T1000 (cell line): ENCODE data around the gene NAGPA.
"Not testable (repeated sequence)": the region's sequence is repeated elsewhere in the genome, so short reads cannot be mapped to it uniquely, and the experiment has no call there.

ENCODE experiments used
- DNase-seq: peaks from one replicate; lab custom pipeline; 2025; ENCODE audit warnings: mixed read lengths; lab: John Stamatoyannopoulos, UW

NAGPA gene, protein sequence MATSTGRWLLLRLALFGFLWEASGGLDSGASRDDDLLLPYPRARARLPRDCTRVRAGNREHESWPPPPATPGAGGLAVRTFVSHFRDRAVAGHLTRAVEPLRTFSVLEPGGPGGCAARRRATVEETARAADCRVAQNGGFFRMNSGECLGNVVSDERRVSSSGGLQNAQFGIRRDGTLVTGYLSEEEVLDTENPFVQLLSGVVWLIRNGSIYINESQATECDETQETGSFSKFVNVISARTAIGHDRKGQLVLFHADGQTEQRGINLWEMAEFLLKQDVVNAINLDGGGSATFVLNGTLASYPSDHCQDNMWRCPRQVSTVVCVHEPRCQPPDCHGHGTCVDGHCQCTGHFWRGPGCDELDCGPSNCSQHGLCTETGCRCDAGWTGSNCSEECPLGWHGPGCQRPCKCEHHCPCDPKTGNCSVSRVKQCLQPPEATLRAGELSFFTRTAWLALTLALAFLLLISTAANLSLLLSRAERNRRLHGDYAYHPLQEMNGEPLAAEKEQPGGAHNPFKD

DNA sequence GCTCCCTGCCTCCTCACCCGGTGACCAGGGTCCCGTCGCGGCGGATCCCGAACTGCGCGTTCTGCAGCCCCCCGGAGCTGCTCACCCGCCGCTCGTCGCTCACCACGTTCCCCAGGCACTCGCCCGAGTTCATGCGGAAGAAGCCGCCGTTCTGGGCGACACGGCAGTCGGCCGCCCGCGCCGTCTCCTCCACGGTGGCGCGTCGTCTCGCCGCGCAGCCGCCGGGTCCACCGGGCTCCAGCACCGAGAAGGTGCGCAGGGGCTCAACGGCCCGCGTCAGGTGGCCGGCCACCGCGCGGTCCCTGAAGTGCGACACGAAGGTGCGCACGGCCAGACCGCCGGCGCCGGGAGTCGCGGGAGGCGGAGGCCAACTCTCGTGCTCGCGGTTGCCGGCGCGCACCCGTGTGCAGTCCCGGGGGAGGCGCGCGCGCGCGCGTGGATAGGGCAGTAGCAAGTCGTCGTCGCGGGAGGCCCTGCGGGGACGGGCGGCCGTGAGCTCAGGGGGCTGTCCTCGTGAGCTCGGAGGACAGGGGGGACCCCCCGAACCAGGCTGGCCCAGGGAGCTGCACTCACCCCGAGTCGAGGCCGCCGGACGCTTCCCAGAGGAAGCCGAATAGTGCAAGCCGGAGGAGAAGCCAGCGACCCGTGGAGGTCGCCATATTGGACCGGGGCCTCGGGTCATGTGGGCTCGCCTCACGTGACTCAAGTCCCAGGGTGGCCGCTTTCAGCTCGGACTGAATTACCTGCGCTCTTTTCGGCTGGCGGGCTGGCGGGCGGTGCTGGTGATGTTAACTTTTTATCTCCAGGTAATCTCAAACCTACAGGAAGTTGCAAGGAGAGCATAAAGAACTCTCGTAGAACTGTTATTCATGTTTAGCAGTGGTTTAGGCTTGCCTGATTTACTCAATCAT, at the start of gene NAGPA:
TSS of gene NAGPA (minus strand) at position 680 of the 911 bp plus-strand sequence. CDS start at position 659, 21 bp downstream.
- peak; percentile 70 for DNase-seq

DNA sequence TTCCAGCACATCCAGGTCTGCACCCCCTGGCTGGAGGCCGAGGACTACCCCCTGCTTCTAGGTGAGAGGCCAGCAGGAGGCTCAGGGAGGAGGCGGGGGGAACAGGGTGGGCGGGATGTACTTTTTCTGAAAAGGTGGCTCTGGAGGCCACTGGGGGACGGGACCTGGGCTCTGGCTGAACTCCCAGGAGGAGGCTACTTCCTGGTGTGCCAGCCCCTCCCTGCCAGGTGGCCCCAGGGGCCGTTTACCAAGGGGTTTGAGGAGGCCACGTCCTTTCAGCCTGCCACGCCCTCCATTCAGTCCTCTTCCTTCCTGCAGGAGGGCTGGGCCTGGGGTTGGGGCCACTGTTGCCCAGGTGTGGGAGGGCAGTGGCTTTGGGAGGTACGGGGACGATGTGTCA, 47.3 kb upstream of the NAGPA start:
- not testable (repeated sequence) for DNase-seq

DNA sequence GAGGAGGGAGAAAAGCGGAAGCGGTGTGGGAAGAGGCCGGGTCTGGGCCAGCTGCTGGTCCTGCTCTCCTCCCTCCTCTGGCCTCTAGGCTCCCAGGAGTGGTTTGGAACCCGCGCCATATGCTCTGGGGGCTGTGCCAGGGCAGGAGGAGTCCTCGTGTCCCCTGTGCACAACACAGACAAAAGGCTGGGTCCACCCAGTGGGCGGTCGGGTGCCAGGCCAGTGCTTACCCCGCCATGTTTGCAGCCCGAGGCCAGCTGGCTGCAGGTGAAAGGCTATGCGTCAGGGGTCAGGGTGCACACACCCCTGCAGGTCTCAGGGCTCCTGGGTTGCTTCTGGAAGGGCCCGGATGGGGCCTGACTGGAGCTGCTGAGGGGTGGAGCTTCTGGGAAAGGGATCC, 46.7 kb upstream of the NAGPA start:
- DNase-seq: not testable (repeated sequence)

DNA sequence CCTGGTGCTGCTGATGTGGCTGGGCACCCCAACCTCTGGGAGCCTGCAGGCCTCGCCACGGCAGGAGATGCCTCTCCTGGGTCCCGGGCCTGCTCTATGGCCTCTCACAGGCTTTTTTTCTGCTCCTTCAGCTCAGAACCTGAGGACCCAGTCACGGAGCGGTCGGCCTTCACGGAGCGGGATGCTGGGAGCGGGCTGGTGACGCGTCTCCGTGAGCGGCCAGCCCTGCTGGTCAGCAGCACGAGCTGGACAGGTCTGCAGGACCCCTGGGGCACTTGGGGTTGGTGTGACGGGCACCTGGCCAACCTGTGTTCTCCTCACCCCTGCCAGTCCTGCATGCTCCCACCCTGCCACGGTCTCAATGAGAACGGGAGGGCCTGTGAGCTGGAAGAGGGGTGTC, 44.9 kb upstream of the NAGPA start:
- DNase-seq: no peak

DNA sequence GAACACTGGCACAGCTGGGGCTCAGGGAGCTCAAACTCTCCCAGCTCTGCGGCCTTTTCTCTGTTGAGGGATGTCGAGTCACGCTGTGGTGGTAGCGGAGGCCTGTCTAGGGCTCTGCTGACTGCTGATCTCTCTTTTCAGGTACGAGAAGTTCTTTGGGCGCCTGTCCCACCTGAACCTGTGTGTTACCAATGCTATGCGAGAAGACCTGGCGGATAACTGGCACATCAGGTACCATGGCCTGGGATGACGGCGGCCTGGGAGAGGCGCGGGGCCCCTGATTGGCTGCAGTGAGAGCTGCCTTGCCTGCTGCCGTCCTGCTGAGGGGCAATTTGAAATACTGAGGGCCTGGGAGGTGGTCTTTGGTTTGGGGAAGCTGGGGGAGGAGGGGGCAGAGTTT, 43.6 kb upstream of the NAGPA start:
- DNase-seq: no peak

DNA sequence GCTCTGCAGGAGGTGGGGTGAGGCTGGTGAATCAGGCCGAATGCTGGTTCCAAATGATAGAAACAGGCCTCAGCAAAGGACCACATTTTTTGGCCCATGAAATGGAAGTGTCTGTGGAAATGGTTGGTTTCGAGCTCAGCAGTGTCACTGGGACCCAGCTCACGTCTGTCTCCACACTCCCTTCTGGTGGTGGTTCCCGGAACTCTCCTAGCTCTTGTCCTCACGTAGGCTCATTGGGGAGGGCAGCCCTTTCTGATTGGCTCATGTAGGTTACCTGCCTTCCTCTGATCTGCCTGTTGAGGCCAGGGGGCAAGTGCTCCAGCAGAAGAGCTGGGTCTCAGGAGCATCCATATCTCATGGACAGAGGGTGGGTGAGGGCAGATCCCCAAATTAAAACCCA, 41.9 kb upstream of the NAGPA start:
- no peak for DNase-seq

DNA sequence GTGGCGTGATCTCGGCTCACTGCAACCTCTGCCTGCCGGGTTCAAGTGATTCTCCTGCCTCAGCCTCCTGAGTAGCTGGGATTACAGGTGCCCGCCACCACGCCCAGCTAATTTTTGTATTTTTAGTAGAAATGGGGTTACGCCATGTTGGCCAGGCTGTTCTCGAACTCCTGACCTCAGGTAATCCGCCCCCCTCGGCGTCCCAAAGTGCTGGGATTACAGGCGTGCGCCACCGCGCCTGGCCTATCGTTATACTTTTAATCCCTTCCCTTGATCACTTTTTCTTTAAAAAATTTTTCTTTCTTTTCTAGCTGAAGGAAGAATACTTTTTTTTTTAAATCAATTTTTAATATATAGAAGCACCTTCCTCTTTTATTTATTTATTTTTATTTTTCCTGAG, 40.0 kb upstream of the NAGPA start:
- not testable (repeated sequence) for DNase-seq

DNA sequence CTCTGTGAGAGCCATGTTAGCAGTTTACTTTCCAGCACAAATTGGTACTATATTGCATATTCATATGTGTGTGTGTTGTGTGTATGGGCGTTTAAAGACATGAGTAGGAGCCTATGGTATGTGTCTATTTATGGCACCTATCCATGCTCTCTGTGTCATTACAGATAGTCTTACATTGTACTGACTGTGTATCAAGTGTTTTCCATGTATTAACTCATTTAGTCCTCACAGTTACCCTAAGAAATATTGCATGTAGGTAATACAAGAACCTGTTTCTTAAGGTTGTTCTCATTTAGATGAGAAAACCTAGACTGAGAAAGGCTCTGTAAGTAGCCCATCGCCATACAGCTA, 39.5 kb upstream of the NAGPA start:
- DNase-seq: no peak

DNA sequence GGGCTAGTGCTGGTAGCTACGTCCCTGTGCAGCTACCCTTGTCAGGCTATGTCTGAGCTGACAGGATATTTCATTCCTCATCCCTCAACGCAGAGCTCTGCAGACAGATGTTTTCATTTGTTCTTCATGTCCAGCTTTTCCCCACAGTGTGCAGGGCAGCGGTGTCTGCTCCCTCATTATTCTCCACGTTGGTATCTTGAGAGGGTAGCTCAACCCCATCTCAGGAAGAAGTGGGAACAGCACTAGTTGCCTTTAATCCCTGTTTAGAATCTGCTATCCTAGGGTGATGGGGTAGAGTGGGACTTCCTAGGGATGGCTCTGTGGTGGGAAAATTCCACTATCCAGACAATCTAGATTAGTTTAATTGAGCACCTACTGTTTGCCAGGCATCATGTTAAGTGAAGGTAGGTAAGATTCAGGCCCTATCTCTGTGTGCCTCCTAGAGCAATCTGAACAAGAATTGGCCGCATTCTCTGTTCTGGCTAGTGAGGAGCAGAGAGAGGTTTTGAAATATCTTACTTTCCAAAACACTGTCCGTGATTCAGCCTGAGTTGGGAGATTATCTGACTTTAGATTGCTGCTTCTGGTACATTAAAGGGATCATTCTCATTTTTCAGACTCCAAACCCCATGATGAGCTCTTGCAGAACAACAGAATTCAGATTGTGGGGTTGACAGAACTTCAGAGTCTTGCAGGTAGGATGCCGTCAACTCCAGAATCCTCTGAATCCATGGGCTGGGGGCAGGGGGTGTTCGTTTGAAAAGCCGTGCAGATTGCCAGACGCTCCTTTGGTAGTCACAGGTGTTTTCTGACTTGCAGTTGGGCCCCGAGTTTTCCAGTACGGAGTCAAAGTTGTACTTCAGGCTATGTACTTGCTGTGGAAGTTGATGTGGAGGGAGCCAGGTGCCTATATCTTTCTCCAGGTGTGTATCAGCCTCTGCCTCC, 38.9 kb upstream of the NAGPA start:
- DNase-seq: no peak

DNA sequence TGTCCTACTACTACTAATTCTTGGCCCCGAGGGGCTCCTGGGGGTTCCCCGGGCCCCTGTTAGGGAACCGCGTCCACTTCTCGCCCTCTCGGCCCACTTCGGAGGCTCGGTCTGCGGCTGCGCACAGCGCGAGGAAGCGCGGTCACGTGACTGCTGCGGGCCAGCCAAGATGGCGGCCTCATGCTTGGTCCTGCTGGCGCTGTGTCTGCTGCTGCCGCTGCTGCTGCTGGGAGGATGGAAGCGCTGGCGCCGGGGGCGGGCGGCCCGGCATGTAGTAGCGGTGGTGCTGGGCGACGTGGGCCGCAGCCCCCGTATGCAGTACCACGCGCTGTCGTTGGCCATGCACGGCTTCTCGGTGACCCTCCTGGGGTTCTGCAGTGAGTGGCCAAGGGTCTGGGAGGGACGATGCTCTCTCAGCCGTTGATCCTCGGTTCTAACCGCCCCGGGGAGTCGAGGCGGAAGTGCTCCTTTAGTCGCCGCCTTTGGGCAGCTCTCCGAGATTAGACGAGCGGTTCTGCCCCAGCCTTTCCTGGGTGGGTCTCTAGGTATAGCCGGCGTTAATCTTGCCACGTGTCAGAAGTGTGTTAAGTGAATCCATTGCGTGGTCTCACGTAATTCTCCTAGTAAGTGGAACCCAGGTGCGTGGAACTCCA, 38.1 kb upstream of the NAGPA start, which contains the start of gene ALG1:
TSS of gene ALG1 (plus strand) at position 163 of the 653 bp plus-strand sequence. CDS start at position 170, 7 bp downstream.
- DNase-seq: peak; percentile 82

DNA sequence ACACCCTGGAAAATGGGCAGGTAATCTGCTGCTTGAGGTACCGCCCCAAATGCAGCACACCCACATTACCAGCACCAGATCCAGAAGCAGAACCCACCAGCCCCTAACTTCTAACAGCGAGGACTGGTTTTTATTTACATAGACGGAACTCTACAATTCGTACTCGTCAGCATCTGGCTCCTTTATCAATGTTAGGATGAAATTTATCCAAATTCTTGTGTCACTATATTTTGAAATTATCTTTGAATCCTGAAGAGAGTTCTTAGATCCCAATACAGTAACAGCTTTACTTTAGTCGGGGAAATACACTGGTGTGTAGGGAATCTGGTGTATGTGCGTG, 37.6 kb upstream of the NAGPA start:
- no peak for DNase-seq

DNA sequence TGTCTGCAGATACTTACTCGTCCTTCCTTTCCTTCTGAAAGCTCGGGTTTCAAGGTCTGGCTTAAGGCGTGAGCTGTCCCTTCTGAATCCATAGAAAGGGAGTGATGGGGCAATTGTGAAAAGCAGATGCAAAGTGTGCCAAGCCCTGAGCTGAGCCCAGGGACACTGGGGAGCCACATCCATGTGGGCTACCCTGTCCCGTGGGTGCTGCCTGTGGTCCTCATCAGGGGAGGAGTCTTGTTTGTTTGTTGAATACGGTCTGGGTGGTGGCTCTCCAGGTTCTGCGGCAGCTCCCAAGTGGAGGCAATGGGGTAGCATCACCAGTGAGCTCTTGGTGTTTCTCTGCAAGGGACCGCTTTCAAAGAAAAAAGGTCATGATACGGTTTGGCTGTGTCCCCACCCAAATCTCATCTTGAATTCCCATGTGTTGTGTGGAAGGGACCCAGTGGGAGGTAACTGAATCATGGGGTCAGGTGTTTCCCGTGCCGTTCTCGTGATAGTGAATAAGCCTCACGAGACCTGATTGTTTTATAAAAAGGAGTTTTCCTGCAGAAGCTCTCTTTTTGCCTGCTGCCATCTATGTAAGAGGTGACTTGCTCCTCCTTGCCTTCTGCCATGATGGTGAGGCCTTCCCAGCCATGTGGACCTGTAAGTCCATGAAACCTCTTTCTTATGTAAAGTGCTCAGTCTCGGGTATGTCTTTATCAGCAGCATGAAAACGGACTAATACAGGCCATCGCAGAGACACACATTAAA, 36.9 kb upstream of the NAGPA start:
- no peak for DNase-seq

DNA sequence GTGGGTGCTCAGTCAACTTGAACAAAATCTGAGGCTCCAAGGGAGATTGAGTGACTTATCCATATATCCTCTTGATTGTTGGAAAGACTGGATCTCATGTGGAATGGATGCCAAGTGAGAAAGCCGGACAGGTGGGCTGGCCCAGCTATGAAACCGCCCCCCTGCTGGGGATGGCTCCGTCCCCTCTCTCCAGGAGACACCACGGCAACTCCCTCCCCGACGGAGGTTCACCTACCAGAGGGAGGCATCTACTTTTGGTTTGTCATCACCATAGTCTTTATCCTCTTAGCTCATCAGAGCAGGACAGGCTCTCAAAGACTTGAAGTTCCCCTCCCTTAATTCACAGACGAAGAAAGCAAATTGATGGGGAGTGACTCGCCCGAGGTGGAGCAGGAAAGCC, 36.1 kb upstream of the NAGPA start:
- DNase-seq: no peak

DNA sequence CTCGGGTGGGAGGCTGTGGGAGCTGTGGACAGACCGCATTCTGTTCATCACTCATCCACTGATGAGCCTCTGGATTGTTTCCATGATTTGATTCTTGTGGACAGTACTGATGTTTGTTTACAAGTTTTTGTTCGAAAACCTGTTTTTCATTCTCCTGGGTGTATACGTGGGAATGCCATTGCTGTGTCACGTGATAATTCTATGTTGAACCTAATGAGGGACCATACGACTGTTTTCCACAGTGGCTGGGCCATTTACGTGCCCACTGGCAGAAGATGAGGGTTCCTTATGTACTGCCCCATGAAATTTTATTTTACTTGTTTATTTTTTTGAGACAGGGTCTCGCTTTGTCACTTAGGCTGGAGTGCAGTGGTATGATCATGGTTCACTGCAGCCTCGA, 35.3 kb upstream of the NAGPA start:
- no peak for DNase-seq

DNA sequence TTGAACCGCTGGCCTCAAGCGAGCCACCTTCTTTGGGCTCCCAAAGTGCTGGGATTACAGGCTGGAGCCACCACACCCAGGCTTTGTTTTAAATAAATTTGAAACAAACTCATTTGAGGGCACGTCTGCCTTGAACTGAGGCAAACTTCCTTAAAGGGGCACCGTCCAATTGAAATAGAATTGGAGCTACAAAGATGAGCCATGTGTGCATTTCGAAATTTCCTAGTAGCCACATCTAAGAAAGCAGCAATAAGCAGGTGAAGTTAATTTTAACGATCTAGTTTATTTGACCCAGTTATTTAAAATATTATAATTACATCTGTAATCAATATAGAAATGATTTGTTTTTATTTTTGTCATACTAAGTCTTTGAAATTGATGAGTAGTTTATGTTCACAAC, 32.8 kb upstream of the NAGPA start:
- DNase-seq: no peak

DNA sequence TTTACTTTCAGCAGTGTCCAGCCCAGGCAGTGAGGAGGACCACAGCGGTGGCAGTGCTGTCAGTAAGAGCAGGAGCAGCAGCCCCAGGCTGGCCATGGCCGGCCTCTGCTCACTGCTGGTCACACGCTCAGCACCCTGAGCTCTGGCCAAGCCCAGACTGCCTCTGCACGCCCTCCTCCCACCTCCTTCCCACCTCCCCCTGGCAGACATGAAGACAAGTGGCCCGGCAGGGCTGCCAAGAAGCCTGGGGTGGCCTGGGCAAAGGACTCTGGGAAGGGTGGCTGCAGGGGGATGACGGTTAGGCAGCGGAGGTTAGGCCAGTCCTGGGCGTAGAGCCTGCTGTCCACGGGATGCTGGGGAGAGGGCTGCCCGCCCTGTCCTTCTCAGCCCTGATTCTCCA, 32.1 kb upstream of the NAGPA start, which contains the start of gene C16orf89:
TSS of gene C16orf89 (minus strand) at position 144 of the 400 bp plus-strand sequence. CDS start at position 96, 48 bp downstream.
- DNase-seq: no peak

DNA sequence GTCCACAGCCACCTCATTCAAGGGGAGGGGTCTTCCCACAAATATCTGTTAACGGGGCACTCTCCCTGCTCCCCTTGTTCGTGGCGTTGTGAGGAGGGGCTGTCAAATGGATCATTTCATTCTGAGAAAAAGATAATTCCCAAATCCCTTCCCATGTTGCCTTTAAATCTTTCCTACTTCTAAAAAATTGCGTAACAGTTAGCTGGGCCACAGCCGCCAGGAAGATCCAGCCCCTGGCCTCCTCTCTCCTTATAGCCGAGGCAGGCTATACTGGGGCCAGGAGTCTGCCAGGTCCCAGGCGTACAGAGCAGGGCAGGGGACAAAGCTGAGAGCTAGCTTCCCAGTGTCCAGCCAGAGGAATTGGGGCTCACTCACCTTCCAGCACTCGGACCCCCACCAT, 31.6 kb upstream of the NAGPA start:
- DNase-seq: no peak

DNA sequence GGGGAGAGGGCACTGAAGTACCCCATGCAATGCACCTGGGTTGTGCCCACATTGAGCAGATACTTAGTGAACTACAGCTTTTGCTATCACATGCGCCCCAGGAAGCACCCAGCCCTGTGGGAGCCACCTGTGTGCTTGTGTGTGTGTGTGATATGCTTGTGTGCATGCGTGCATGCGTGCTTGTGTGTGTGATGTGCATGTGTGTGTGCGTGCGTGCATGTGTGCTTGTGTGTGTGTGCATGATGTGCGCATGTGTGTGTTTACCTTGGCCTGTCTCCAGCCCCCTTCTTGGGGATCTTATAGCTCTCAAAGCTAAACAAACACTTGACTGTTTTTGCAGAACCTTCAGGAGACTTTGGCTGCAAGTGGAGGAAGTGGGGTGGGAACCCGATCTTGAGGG, 31.2 kb upstream of the NAGPA start:
- DNase-seq: no peak

DNA sequence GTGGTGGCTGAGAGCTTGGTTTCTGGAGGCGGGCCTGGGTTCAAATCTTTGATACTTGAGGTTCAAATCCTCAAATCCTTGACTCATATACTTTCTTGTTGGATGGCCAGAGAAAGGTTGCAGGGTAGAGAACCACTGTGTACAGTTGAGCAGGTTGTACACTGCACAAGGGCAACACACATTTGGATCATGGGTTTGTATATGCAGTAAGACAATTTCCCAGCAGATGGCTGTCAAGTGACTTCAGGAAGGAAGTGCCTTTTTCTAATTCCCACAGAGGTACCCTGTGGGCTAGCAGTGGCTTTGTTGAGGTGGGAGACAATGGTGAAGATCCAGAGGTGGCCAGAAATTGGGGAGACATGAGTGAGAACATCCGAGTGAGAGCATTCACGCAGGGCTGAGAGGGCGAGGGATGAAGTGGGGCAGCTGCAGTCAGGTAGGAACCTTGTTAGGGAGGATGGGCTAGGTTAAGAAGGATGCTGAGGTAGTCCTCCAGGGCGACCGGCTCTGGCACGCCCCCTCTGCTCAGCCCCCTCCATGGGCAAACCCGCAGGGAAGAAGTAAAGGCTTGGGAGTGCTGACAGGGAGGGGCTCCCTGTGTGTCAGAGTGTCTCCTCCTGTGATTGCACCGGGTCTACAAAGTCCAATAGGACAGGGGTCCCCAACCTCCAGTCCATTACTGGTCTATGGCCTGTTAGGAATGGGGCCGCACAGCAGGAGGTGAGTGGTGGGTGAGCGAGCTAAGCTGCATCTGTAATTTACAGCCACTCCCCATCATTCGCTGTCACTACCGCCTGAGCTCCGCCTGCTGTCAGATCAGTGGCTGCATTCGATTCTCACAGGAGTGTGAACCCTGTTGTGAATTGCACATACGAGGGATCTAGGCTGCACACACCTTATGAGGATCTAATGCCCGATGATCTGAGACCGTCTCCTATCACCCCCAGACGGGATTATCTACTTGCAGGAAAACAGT, 29.3 kb upstream of the NAGPA start:
- DNase-seq: no peak
